HL-60 (cell line): ENCODE results near the gene CNTN3.

Experiments used
- POLR2AphosphoS5 ChIP-seq: IDR thresholded peaks from 2 replicates; pipeline ENCODE4 v1.6.1; 2012; ENCODE audit warnings: low read depth
- REST ChIP-seq: IDR thresholded peaks from 2 replicates; pipeline ENCODE4 v1.6.1; 2012; ENCODE audit warnings: low read depth; ENCODE audit not compliant: insufficient replicate concordance
- SPI1 ChIP-seq: IDR thresholded peaks from 2 replicates; pipeline ENCODE4 v1.6.1; 2012; ENCODE audit warnings: low read depth, mild to moderate bottlenecking, borderline replicate concordance
- TF ChIP-seq, protein P1 (sequence below): IDR thresholded peaks from one replicate; pipeline ENCODE4 v1.5.1; 2011; ENCODE audit warnings: low read length, control low read depth, inconsistent platforms; ENCODE audit not compliant: insufficient read depth

DNA sequence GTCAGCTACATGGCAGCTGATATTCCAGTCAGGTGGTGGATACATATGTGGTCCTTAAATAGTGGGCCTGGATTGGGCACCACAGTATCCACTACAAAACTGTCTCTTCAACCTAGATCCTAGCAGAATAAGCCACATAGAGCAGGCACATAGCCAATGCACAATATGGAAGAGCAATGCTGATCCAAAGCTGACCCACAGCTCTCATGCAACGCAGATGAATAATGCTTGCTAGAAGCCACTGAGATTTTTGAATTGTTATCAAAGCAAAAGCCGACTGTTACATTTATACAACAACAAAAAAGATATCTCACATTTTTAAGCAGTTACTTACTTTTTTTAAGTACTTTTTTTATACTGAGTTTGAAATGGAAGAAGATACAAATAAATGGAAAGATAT is 11.2 kb downstream of the CNTN3 start:
- TF ChIP-seq, protein P1, sequence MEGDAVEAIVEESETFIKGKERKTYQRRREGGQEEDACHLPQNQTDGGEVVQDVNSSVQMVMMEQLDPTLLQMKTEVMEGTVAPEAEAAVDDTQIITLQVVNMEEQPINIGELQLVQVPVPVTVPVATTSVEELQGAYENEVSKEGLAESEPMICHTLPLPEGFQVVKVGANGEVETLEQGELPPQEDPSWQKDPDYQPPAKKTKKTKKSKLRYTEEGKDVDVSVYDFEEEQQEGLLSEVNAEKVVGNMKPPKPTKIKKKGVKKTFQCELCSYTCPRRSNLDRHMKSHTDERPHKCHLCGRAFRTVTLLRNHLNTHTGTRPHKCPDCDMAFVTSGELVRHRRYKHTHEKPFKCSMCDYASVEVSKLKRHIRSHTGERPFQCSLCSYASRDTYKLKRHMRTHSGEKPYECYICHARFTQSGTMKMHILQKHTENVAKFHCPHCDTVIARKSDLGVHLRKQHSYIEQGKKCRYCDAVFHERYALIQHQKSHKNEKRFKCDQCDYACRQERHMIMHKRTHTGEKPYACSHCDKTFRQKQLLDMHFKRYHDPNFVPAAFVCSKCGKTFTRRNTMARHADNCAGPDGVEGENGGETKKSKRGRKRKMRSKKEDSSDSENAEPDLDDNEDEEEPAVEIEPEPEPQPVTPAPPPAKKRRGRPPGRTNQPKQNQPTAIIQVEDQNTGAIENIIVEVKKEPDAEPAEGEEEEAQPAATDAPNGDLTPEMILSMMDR: no peak
- TF ChIP-seq REST: no peak
- no peak for TF ChIP-seq POLR2AphosphoS5
- no peak for TF ChIP-seq SPI1
